Osteoblast (primary cell): ENCODE data around the gene TRIO. TPM values are rescaled to one million over a fixed set of nuclear protein-coding genes. Genes with fewer than 3 reads are reported as not detected.

Experiments
- DNase-seq: peaks from one replicate; pipeline ENCODE4 v3.0.0; 2011; ENCODE audit warnings: low spot score, mixed read lengths; ENCODE audit not compliant: insufficient read length; ENCODE audit errors: missing footprints
- H2AFZ ChIP-seq: 2 replicates; pipeline ENCODE4 v1.6.0; 2011; ENCODE audit warnings: mild to moderate bottlenecking, low read length
- H3K27ac ChIP-seq: 2 replicates; pipeline ENCODE4 v1.5.1; 2011; ENCODE audit warnings: mild to moderate bottlenecking, low read depth, low read length, moderate library complexity
- H3K27me3 ChIP-seq: 2 replicates; pipeline ENCODE4 v1.6.0; 2012; ENCODE audit warnings: mild to moderate bottlenecking, control low read depth, inconsistent platforms, low read length, moderate library complexity; ENCODE audit not compliant: insufficient read depth
- H3K36me3 ChIP-seq: 2 replicates; pipeline ENCODE4 v1.5.1; 2011; ENCODE audit warnings: mild to moderate bottlenecking, low read length, control low read depth, moderate library complexity; ENCODE audit not compliant: insufficient read depth
- H3K4me1 ChIP-seq: 2 replicates; pipeline ENCODE4 v1.5.1; 2011; ENCODE audit warnings: mild to moderate bottlenecking, low read length, control low read depth, moderate library complexity; ENCODE audit not compliant: insufficient read depth
- H3K4me2 ChIP-seq: 2 replicates; pipeline ENCODE4 v1.6.0; 2011; ENCODE audit warnings: mild to moderate bottlenecking, low read length; ENCODE audit not compliant: insufficient read depth
- H3K4me3 ChIP-seq: fragments of 200-600 bp; sonication (generic); 3 replicates; pipeline ENCODE4 v1.5.1; 2012; ENCODE audit warnings: mild to moderate bottlenecking, low read length, inconsistent platforms; ENCODE audit not compliant: insufficient read depth
- H3K79me2 ChIP-seq: 2 replicates; pipeline ENCODE4 v1.6.0; 2012; ENCODE audit warnings: mild to moderate bottlenecking, low read length, control low read depth, inconsistent platforms; ENCODE audit not compliant: insufficient read depth
- H3K9me3 ChIP-seq: 2 replicates; pipeline ENCODE4 v1.5.1; 2011; ENCODE audit warnings: low read depth, low read length, control low read depth
- H4K20me1 ChIP-seq: 2 replicates; pipeline ENCODE4 v1.6.0; 2012; ENCODE audit warnings: mild to moderate bottlenecking, low read length, control low read depth; ENCODE audit not compliant: insufficient read depth
- total RNA-seq: library from RNA; depleted of rRNA; stranded (reverse); fragments of >200 nt; gene quantifications from 2 replicates; pipeline ENCODE4 v1.2.3, GENCODE V29; 2012
- TF ChIP-seq, protein P1 (sequence below): IDR thresholded peaks from 2 replicates; pipeline ENCODE4 v1.5.1; 2011; ENCODE audit warnings: mild to moderate bottlenecking, low read depth, low read length, moderate library complexity; ENCODE audit errors: extremely low read depth

The TRIO gene
- total RNA-seq, 1 donor = 274 TPM

DNA sequence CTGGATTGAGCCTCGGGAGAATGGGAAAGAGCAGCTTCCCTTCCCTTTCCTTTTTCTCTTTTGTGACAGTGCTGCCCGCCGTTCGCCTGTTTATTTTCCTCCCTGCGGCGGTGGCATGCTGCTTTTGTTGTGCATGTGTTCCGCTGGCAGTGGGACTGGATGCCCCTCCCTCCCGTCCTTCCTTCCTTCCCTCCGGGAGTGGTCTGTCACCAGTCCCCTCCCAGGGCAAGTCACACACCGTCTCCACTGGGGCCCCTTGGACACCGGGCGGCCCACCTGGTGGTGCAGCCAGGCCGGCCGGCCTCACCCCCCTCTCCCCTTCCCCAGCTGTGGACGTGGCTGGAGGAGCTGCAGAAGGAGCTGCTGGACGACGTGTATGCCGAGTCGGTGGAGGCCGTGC, 214.7 kb downstream of the TRIO start:
- Histone ChIP-seq H3K4me3 (no peak overlapping the region), H3K27me3 (no peaks in the 10 kb centered on the region), H3K27ac (no peak overlapping the region), H3K4me1 (peaks cover 14% of the 10 kb centered on the region), H3K79me2 (peaks cover 82% of the 10 kb centered on the region), H3K9me3 (no peaks in the 10 kb centered on the region), H3K36me3 (peaks cover 81% of the 10 kb centered on the region), H2AFZ (no peak overlapping the region), H4K20me1 (peaks cover 36% of the 10 kb centered on the region), H3K4me2 (no peak overlapping the region)
- TF ChIP-seq, protein P1, sequence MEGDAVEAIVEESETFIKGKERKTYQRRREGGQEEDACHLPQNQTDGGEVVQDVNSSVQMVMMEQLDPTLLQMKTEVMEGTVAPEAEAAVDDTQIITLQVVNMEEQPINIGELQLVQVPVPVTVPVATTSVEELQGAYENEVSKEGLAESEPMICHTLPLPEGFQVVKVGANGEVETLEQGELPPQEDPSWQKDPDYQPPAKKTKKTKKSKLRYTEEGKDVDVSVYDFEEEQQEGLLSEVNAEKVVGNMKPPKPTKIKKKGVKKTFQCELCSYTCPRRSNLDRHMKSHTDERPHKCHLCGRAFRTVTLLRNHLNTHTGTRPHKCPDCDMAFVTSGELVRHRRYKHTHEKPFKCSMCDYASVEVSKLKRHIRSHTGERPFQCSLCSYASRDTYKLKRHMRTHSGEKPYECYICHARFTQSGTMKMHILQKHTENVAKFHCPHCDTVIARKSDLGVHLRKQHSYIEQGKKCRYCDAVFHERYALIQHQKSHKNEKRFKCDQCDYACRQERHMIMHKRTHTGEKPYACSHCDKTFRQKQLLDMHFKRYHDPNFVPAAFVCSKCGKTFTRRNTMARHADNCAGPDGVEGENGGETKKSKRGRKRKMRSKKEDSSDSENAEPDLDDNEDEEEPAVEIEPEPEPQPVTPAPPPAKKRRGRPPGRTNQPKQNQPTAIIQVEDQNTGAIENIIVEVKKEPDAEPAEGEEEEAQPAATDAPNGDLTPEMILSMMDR = no peak
- no peak for DNase-seq

DNA sequence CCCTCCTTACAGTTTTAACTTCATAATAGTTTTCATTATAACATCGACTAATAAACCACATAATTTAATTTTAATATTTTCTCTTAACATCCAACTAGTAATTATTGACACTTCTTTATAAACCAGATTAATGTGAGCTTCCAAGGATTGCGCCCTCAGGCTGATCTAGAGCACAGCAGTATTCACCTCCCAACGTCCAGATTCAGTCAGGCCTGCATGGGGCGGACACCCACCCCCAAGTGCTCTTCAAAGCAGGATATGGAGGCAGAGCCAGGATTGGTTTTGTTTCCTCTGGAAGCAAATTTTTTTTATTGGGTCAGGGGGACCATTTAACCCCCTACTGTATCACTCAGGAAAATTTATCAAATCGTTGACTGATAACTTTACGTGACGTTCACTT, 215.4 kb downstream of the TRIO start:
- TF ChIP-seq, protein P1 = no peak
- Histone ChIP-seq H3K36me3 (peaks cover 88% of the 10 kb centered on the region), H3K27ac (no peak overlapping the region), H4K20me1 (peaks cover 37% of the 10 kb centered on the region), H3K79me2 (peaks cover 76% of the 10 kb centered on the region), H3K27me3 (no peaks in the 10 kb centered on the region), H3K4me2 (no peak overlapping the region), H3K4me1 (peaks cover 11% of the 10 kb centered on the region), H3K4me3 (no peak overlapping the region), H2AFZ (no peak overlapping the region), H3K9me3 (no peaks in the 10 kb centered on the region)
- DNase-seq = no peak

- no peaks in the 10 kb centered on the region for H3K27me3 ChIP-seq
- no peaks in the 10 kb centered on the region for H3K9me3 ChIP-seq
- H3K4me1 ChIP-seq = peaks cover 6% of the 10 kb centered on the region
- peaks cover 92% of the 10 kb centered on the region for H3K36me3 ChIP-seq
- TF ChIP-seq, protein P1 = no peak
- peaks cover 75% of the 10 kb centered on the region for H3K79me2 ChIP-seq
- no peak overlapping the region for H3K4me2 ChIP-seq
- H3K27ac ChIP-seq = no peak overlapping the region
- H2AFZ ChIP-seq = no peak overlapping the region
- H3K4me3 ChIP-seq = no peak overlapping the region
- H4K20me1 ChIP-seq = peaks cover 35% of the 10 kb centered on the region
- peak; percentile 29 for DNase-seq
These were observed 216.2 kb downstream of the TRIO start for GRCh38 chr5:14359069-14360043.

DNA sequence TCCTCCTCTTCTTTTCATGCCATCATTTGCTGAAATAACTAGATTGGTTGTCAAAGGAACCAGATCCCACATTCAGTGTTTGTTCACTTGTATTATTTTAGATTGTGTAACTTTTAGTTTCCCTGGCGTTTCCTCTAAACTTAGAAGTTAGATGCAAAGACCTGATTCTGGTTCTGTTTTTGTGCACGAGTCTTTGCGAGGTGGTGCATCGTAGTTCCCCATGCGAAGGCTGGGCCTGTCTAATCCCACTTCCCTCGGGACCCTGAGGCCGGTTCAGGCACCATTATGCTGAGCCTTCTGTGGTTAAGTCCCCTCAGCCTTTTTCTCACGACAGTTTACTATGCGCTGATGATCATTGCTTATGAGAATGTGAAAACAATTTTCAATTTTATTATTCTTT, 219.3 kb downstream of the TRIO start:
- DNase-seq = no peak
- Histone ChIP-seq H3K4me1 (peaks cover 6% of the 10 kb centered on the region), H3K79me2 (peaks cover 69% of the 10 kb centered on the region), H3K9me3 (no peaks in the 10 kb centered on the region), H3K4me2 (no peak overlapping the region), H2AFZ (no peak overlapping the region), H4K20me1 (peaks cover 29% of the 10 kb centered on the region), H3K27ac (peak overlapping the region; percentile 40), H3K4me3 (no peak overlapping the region), H3K27me3 (no peaks in the 10 kb centered on the region), H3K36me3 (peaks cover 100% of the 10 kb centered on the region)
- TF ChIP-seq, protein P1 = no peak
